Lung microvascular endothelial cell (primary cell): ENCODE measurements around the gene TEAD2. TPM values are rescaled to one million over a fixed set of nuclear protein-coding genes. Genes with fewer than 3 reads are reported as not detected.
A peak's percentile ranks its signal among the peaks of the same experiment; 100 is the strongest.

Source experiments
- DNase-seq, 2 donors: peaks; one replicate each; pipeline versions ENCODE4 v3.0.0 to v3.0.0-alpha.2; 2010; ENCODE audit warnings: low read depth in 2 of 2
- total RNA-seq: library from RNA; depleted of rRNA; stranded (reverse); fragments of >200 nt; gene quantifications from 2 replicates; pipeline ENCODE4 v1.2.1, GENCODE V29; 2014

The TEAD2 gene
- total RNA-seq, result 51.4 and 57.1 TPM in 2 replicates

DNA sequence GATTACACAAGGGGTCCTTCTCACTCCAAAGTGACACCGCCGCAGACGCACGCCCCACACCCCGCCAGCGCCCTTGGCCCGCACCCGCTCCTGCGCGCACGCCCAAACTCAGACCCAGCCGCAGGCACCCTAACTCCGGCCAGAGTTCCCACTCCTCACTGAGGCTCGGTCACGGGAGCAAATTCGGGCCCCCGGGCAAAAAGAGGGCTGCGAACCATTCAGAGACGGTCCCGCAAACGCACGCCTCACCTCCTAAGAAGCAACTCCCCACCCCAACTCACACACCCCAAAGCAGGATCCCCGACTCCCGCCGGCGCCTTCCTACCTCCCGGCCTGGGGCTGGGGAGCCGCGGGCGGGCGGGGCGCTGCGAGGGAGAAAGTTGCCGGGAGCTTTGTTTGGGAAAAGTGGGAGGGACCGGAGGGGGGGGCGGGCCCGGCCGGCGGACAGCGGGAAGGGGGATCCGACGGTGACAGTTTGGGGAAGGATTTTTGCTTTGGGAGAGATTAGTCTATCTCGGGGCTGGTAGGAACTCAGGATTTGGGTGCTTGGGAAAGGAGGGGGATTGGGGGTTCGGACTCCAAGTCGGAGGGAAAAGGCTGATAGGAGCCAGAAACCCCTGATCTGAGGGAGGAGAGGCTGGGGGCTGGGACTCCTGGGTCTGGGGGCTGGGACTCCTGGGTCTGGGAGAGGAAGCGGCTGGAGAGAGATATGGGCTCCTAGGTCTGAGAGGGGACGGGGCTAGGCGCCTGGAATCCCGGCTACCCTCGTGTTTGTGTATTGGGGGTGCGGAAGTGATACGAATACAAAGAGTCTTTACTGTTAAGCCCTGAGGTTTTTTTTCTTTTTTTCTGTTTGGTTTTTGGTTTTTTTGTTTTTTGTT, at the start of gene TEAD2:
Gene TEAD2, minus strand, starts transcription at position 369 of the 881 bp plus-strand sequence. CDS start 2,341 bp downstream, outside the sequence.
- peak; percentile 66 to 89 for DNase-seq

DNA sequence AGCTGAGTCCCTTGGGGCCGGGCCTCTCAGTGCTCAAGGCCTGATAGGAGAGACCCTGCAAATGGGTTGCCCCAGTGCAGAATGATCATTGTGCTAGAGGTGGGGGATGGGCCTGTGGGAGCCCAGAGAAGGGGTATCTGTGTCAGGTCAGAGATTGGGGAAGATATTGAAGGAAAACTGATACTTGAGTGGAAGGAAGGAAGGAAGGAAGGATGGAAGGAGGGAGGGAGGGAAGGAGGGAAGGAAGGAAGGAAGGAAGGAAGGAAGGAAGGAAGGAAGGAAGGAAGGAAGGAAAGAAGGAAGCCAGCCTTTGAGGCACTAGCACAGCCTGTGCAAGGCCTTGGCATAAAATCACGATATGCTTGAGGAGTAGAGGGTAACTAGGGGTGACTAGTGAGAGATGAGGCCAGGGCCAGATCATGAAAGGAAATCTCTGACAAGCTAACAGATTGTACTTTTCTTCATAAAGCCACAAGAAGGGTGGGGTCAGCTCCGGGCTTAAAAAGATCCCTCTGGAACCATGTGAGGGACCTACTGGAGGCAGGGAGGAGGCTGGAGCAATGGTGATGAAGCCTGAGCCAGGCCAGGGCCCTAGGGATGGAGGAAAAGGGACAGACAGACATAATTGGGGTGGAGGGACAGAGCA, 49.6 kb upstream of the TEAD2 start:
- no peak for DNase-seq

DNA sequence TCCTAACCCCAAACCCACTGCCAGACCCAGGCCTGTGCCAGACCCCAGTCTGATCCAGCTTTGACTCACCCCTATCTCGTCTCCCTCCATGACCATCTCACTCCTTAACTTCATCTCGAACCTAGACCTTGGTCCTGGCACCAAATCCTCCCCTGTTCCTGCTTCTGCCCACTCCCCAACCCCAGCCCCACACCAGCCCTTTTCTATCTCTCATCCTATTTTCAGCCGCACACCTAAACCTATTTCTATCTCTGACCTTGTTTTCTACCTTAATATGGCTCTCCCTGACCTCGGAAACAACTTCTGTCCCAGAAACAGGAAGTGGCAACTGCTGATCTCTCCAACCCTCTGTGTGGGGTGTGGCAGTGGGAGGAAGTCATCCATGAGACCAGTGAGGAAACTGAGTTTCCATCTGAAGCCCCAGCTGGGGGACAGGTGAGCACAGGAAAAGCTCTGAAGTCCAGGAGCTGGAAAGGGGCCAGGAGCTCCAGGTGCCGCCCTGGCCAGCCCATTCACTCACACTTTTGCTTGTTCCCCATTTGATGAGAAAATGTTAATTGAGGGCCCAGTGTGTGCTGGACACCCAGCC, 47.3 kb upstream of the TEAD2 start:
- no peak for DNase-seq

DNA sequence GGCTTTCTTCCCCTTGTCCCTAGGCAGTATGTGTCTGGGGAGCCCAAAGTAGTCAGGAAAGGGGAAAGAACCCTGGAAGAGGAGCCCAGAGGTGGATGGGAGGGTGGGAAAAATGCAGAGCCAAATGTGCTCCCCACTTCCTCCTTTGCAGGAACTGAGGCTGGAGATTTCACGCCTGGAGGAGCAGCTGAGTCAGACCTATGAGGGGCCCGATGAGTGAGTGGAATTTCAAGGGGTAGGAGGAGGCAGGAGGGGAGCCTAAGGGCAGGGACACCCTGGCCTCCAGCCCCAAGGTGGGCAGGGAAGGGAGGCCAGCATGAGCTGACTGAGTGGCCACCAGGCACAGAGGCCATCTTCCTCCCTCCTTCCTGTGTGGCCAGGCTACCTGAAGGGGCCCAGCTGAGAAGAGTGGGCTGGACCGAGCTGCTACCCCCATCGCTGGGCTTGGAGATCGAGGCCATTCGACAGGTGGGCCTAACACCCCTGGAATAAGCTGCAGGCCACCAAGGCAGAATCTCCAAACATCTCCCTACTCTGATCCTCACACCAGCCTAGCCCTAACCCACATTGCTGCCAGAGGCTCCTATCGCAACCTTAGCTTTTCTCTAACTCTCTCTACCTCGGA, 46.7 kb upstream of the TEAD2 start:
- no peak for DNase-seq

DNA sequence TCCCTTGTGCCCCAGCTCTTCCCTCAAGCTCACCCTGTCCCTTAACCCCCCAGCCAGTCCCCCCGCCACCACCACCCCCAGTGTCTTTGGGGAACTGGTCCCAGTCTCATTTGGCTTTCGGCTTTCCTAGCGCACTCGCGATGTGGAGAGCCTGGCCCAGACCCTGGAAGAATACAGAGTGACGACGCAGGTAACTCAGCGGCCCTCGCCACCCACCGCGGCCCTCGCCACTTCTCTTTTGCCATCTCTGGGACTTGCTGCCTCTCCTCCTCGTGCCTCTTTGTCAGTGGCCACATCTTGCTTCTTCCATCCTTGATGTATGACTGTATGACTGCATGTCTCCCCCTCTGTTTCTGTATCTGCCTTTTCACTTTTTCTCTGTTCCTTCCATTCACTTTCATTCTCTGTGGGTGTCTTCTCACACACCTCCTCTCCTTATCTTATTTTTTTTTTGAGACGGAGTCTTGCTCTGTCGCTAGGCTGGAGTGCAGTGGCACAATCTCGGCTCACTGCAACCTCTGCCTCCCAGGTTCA, 45.3 kb upstream of the TEAD2 start:
- no peak for DNase-seq

DNA sequence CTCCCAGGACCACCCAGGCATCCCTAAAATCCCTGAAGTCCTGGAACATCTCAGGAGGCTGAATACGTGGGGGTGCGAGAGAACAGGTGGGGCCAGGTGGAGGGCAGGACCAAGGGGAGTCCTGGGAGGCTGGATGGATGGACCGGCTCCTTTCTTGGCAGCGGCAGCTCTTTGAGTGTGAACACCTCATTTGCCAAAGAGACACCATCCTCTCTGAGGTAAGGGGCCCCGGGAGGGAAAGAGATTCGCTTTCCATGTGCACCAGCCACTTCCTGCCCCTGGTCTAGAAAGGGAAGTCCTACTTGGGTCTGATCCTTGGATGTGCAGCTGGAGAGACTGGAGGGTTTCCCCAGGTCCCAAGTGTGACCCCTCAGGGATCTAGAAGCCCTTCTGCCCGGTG, 44.9 kb upstream of the TEAD2 start:
- no peak for DNase-seq

DNA sequence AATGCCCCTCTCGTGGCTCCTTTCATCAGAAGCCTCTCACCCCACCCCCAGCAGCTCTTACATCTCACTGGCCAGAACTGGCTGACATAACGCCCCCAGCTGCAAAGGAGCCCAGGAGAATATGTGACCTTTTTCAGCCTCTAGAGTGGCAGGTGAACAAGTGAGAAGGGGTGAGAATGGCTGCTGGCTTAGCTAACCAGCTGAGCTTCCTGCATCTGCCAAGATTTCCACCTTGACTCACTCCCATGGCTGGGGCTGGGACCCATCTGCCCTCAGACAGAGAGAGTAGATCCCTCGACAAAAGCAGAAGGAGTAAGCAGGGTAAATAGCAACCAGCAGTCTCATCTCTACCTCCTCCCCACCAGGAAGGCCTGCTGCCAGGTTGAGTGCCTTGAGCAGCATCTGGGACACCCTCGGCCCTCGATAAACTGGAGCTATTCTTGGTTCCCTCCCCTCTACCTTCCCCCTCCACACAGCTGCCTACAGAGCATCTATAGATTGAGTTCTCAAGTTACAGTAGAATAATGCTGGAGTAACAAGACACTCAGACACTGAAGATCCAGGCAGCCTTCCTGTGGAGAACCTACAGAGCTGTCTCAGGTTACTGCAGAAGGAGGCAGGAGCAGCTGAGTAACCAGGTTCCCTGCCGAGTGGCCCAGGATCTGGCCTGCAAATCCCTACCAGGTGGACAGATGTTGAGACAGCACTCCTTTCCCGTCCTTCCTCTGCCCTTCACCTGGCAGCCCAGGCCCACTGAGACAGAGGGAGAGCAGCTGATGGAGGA, 41.4 kb upstream of the TEAD2 start:
- no peak for DNase-seq

DNA sequence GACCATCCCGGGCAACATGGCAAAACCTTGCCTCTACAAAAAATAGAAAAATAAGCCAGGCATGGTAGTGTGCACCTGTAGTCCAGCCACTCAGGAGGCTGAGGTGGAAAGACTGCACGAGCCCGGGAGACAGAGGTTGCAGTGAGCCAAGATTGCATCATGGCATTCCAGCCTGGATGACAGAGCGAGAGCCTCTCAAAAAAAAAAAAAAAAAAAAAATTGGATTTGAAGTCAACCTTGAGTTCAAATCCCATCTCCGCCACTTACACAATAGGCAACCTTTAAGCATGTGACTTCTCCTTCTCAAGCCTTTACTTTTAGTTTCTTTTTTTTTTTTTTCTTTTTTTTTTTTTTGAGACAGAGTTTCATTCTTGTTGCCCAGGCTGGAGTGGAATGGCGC, 37.8 kb upstream of the TEAD2 start:
- DNase-seq, result no peak

DNA sequence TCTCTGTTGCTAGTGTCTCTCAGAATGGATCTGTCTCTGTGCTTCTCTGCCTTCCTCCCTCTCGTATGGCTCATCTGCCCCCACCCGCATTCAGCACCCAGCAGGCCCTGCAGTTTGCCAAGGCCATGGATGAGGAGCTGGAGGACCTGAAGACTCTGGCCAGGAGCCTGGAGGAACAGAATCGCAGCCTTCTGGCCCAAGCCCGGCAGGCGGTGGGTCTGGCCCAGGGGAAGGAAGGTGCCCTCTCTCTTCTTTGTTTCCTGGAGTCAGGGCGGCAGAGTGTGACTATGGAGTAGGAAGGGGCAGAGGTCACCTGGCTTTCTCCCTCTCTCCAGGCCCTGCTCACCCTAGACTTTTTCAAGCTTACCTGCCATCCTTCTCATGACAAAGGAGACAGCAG, 36.7 kb upstream of the TEAD2 start:
- no peak for DNase-seq

DNA sequence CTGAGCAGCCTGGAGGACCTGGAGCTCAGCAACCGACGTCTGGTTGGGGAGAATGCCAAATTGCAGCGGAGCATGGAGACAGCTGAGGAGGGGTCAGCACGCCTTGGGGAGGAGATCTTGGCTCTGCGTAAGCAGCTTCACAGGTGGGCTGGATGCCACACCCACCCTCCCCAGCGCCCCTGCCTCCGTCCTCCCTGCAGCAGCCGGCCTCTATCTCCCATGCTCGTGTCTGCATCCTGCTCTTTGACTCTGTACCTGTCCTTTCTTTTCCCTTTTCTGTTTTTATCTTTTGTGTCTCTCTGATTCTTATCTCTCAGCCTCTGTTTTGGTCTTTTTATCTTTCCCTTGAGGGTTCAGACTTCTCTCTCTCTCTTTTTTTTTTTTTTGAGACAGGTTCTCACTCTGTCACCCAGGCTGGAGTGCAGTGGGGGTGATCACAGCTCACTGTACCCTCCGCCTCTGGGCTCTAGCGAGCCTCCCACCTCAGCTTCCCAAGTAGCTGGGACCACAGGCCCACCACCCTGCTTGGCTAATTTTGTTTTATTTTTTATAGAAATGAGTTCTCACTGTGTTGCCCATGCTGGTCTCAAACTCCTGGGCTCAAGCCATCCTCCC, 35.9 kb upstream of the TEAD2 start:
- no peak for DNase-seq

DNA sequence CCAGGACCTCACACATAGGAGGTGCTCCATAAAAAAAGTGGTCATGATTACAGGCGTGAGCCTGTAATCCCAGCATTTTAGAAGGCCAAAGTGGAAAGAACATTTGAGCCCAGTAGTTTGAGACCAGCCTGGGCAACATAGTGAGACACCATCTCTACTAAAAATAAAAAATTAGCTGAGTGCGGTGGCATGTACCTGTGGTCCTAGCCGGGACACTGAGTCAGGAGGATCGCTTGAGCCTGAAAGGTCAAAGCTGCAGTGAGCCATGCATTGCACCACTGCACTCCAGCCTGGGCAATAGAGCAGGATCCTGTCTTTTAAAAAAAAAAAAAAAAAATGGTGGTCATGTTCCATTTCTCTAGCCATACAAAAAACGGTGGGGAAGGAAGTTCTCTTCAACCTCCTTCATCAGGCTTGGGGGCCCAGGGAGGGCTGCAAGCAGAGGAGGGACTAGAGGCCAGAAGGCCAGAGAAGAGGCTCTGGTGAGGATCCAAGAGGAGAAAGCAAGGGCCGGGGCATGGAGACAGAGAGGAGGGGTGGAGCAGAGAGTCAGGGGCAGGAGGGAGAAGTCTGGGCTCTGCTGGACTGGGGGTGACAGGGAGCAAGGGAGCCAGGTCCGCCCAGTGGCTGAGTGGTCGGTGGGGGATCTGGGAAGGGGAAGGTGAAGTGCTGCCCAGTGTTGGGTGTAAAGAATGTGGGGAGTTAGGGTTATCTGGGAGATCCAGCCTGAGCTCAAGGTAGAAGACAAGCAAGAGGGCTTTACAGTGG, 34.7 kb upstream of the TEAD2 start:
- DNase-seq, result no peak

DNA sequence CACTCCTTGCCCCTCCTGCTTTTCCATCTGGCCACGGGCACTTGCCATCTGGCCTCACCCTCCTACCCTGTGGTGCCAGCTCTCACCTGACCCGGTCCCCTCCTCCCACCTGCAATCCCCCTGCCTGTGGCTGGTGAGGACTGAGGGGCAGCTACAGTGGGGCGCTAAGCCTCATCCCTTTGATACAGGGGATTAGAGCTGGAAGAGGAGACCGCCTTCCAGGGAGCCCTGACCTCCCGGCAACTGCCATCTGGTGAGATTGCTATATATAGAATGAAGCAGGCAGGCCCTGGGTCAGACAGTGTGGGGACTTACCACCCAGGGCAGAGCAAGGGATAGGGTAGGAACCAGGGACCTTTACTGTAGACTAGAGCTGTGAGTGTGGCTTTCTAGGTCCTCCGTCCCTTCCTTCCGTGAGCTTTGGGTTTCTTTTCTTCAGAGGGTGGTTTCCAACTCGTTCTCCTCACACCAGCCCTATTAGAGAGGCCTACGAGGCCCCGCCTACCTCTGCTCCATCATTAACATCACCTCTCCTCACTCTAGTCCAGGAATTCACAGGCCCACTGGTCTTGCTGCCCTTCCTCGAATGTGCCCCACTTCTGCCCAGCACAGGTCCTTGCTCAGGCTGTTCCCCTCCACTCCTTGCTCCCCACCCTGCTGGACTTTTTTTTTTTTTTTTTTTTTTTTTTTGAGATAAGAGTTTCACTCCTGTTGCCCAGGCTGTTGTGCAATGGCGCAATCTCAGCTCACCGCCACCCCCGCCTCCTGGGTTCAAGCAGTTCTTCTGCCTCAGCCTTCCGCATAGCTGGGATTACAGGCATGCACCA, 33.6 kb upstream of the TEAD2 start:
- DNase-seq, result no peak

DNA sequence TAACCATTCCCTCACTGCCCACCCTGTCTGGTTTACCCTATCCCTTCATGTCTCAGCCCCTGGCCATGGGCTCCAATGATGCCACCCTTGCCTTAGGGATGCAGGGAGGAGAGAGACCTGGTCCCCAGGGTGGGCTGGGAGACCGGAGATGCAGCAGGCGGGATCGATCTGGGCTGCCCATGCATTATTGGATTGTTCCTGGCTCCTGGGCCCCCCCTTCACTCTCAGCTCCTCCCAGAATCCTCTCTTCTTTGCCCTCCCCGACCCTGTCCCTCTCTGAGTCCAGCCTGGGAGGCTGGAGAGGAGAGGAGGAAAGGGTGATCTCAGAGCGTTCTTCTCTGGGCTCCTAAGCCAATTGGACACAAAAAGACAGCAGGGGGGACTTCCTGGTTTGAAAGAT, 31.7 kb upstream of the TEAD2 start:
- DNase-seq, result no peak

DNA sequence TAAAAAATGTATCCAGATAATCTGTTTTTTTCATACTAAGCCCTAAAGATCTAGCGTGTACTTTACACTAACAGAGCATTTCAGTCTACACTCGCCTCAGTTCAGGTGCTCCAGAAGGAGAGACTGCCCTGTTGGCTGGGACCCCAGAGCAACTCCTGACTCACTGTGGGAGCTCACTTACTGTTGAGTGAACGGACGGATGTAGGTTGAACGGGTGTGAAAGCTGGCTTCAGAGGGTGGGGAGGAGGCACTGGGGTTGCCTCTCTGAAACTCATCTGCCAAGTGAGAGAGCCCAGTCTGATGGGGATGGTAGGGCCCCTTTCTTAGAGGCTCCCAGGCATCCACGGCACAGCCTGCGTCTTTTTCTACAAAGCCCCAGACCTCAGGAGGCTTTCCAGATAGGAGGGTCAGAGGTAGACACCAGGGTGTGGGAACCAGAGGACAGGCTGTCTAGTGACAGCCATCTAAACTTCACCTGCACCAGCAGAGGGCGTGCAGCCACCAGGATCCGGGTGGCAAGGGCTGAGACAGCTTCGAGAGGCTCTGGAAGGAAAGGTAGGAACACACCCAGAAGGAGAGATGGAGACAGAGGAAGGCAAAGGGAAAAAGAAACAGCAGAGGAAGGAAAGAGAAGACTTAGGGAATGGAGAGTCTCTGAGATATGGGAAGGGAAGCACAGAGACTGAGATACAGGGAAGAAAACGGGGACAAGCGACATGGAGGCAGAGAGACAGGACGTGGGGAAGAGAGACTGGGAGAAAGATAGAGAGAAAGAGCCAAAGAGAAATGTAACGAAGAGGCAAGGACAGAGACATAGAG, 29.6 kb upstream of the TEAD2 start:
- DNase-seq, result peak; percentile 72 to 77

DNA sequence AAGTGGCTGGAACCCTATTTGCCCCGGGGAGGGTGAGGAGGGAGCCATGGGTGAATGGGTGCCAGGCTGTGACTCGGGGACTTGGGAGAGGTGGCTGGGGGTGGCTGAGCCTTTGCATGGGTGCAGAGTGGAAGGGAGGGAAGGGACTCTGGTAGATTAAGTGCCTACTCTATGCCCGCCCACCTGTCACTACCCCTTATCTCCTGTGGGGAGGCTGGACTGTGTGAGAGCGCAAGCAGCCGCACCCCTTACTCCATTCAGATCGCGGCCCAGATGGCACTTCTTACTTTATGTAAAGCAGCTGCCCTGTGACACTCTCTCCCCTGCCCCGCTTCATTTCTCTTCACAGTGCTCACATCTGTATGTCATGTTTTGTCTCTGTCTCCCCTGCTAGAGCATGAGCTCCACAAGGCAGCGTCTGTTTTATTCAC, 28.7 kb upstream of the TEAD2 start:
- DNase-seq, result no peak

DNA sequence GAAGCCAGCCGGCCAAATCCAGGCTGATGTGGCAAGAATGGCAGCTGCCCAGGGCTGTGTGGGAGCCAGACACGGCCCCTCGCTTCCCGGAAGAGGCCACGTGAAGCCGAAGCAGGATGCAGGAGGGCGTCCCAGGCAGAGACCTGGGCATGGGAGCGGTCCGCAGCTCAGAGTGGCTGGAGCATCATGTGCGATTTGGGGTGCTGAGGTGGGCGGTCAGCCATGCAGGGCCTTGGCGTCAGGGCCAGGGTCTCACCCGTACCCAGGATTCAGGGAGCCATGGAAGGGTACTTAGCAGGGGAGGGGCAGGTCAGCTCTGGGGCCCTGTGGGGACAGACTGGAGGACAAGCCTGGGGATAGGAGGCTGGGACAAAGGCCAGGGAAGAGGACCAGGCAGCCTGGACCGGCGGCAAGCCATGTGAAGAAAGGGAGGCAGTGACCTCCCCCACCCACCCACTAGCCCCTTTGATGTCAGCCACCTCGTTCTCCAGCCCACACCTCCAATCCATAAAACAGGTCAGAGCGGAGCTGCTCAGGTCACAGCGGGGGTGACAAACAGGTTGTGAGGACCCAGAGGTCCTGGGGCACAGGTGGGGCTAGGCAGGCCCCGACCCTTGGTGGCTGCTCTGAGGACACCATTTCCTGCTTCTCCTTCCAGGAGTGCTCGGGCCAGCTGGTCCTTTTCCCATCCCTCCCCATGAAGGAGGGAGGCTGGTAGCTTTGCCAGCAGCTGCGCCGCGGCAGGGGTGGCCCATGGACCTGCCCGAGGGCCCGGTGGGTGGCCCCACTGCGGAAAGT, 28.1 kb upstream of the TEAD2 start:
- peak in 1 of 2 donors; percentile 20 for DNase-seq

DNA sequence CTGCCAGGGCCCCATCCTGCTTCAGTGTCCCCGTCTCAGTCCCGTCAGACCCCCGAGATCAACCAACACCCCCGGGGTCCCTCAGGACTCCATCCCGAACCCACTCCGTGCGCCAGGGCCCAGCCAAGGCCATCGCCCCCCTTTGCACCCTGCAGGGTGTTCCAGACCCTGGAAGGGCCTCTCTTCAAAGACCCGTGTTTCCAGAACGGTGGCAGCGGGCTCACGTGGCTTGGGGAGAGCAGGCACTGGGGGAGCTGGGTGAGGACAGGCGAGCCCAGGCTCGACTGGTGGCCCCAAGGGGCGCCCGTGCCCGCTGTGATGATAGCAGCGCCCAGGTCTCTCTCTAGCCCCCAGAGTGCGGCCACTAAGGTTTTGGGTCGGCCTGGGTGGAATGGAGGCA, 27.2 kb upstream of the TEAD2 start:
- no peak for DNase-seq
